GM19240 (cell line): Measurements from ENCODE around the gene PANX2.

ENCODE experiments used
- DNase-seq: peaks from one replicate; pipeline ENCODE4 v3.0.0; 2011; ENCODE audit warnings: low spot score; ENCODE audit not compliant: insufficient read length

Gene PANX2

GRCh38 chr22:50227579-50228215, 57.2 kb downstream of the PANX2 start:
- no peak for DNase-seq

- no peak for DNase-seq
These were observed 57.8 kb downstream of the PANX2 start for GRCh38 chr22:50228366-50228765.

- no peak for DNase-seq
These were observed 58.8 kb downstream of the PANX2 start for GRCh38 chr22:50229370-50229769.
